ENCODE results near the gene BTBD9. TPM values are rescaled to one million over a fixed set of nuclear protein-coding genes. Genes with fewer than 3 reads are reported as not detected.

Gene BTBD9
- total RNA-seq, result 17.2 TPM

DNA sequence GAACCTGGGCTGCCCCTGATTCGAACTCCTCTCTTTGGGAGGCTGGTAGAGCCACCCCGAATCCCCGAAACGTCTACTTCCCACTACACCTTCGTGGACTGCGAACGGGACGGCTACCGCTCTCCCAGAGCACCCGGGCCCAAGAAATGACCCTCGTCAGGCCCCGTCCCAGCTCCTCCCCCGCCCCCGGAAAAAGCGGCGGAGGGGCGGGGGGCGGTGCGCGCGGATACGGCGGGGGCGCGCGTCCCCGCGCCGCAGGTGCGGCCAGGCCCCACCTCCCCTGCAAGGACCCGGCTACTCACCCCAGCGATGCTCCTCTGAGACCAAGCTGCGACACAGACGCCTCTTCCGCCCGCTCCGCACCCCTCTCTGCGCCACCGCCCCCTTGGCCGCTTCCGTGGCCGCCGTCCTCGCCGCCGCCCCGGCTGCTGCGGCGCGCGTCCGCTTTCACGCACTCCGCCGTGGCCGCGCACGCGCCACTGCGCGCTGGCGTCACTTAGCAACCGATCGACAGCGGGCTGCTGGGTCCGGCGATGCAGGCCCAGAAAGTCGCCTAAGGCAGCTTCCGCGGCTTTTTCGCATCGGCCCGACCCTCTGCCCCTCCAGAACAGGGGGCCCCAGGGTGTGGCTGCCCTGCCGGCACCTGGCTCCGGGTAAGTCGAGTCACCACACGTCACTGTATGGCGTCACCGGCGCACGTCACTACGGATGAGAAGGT, at the start of gene BTBD9:
Gene BTBD9 (minus strand): TSS at position 432 of the 718 bp plus-strand sequence.
- no peaks in the 10 kb centered on the region for H3K27me3 ChIP-seq (ENCODE audit: control insufficient read depth in 3 of 3, insufficient read depth in 3 of 3, low read length in 3 of 3)
- no peaks in the 10 kb centered on the region for H3K36me3 ChIP-seq (ENCODE audit: control insufficient read depth in 3 of 3, insufficient read depth in 3 of 3, low read length in 3 of 3)
- peak within 1 kb of the TSS; percentile 92 to 94 (median 93) for H3K9ac ChIP-seq (ENCODE audit: low read depth in 1 of 3, low read length in 3 of 3)
- H3K4me3 ChIP-seq (ENCODE audit: low read length in 3 of 3), result peak within 1 kb of the TSS; percentile 74 to 96 (median 90)
- H3K4me1 ChIP-seq (ENCODE audit: control insufficient read depth in 3 of 3, insufficient read depth in 3 of 3, low read length in 3 of 3), result peaks cover 8 to 23% (median 18%) of the 10 kb centered on the region in 3 donors
- peak within 1 kb of the TSS; percentile 87 for H3K27ac ChIP-seq (ENCODE audit: low read depth, low read length)
- no peaks in the 10 kb centered on the region for H3K9me3 ChIP-seq (ENCODE audit: control insufficient read depth in 3 of 3, low read length in 3 of 3)

DNA sequence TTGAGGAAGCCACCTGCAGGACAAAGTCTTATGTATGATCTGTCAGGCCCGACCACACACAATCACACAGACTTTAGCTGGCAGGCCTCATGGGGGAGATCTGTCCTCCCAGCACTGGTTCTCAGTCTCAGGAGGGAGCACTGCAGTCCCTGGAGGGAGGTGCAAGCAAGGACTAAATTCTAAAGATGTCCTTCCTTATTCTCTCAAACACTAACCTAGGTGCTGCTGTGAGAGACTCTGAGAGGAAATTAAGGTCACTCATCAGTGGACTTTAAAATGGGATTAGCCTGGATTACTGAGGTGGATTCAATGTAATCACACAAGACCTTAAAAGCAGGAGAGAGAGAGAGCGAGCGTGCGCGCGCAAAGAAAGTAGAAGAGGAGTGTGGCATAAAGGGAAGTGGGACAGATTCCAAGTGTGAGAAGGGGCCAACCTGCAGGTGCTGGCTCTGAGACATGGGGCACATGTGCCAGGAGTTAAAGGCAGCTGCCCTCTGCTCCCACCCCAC, 48.9 kb upstream of the BTBD9 start:
- H3K9ac ChIP-seq (ENCODE audit: low read depth in 1 of 3, low read length in 3 of 3), result no peak overlapping the region
- no peaks in the 10 kb centered on the region for H3K4me1 ChIP-seq (ENCODE audit: control insufficient read depth in 3 of 3, insufficient read depth in 3 of 3, low read length in 3 of 3)
- H3K4me3 ChIP-seq (ENCODE audit: low read length in 3 of 3), result no peak overlapping the region
- no peaks in the 10 kb centered on the region for H3K9me3 ChIP-seq (ENCODE audit: control insufficient read depth in 3 of 3, low read length in 3 of 3)
- no peaks in the 10 kb centered on the region for H3K27me3 ChIP-seq (ENCODE audit: control insufficient read depth in 3 of 3, insufficient read depth in 3 of 3, low read length in 3 of 3)
- H3K27ac ChIP-seq (ENCODE audit: low read depth, low read length), result no peak overlapping the region
- H3K36me3 ChIP-seq (ENCODE audit: control insufficient read depth in 3 of 3, insufficient read depth in 3 of 3, low read length in 3 of 3), result peaks cover 0 to 4% (median 0%) of the 10 kb centered on the region in 3 donors

GRCh38 chr6:38687549-38687948, 47.8 kb upstream of the BTBD9 start:
- H3K27ac ChIP-seq (ENCODE audit: low read depth, low read length), result no peak overlapping the region
- no peak overlapping the region for H3K4me3 ChIP-seq (ENCODE audit: low read length in 3 of 3)
- no peaks in the 10 kb centered on the region for H3K9me3 ChIP-seq (ENCODE audit: control insufficient read depth in 3 of 3, low read length in 3 of 3)
- H3K27me3 ChIP-seq (ENCODE audit: control insufficient read depth in 3 of 3, insufficient read depth in 3 of 3, low read length in 3 of 3), result no peaks in the 10 kb centered on the region
- no peak overlapping the region for H3K9ac ChIP-seq (ENCODE audit: low read depth in 1 of 3, low read length in 3 of 3)
- H3K36me3 ChIP-seq (ENCODE audit: control insufficient read depth in 3 of 3, insufficient read depth in 3 of 3, low read length in 3 of 3), result peaks cover 0 to 4% (median 0%) of the 10 kb centered on the region in 3 donors
- H3K4me1 ChIP-seq (ENCODE audit: control insufficient read depth in 3 of 3, insufficient read depth in 3 of 3, low read length in 3 of 3), result no peaks in the 10 kb centered on the region

GRCh38 chr6:38687043-38687353, 47.3 kb upstream of the BTBD9 start:
- H3K27me3 ChIP-seq (ENCODE audit: control insufficient read depth in 3 of 3, insufficient read depth in 3 of 3, low read length in 3 of 3), result no peaks in the 10 kb centered on the region
- H3K9me3 ChIP-seq (ENCODE audit: control insufficient read depth in 3 of 3, low read length in 3 of 3), result no peaks in the 10 kb centered on the region
- H3K4me1 ChIP-seq (ENCODE audit: control insufficient read depth in 3 of 3, insufficient read depth in 3 of 3, low read length in 3 of 3), result no peaks in the 10 kb centered on the region
- H3K9ac ChIP-seq (ENCODE audit: low read depth in 1 of 3, low read length in 3 of 3), result no peak overlapping the region
- no peak overlapping the region for H3K4me3 ChIP-seq (ENCODE audit: low read length in 3 of 3)
- H3K27ac ChIP-seq (ENCODE audit: low read depth, low read length), result no peak overlapping the region
- H3K36me3 ChIP-seq (ENCODE audit: control insufficient read depth in 3 of 3, insufficient read depth in 3 of 3, low read length in 3 of 3), result peaks cover 0 to 7% (median 0%) of the 10 kb centered on the region in 3 donors

- Histone ChIP-seq H3K4me1 (ENCODE audit: control insufficient read depth in 3 of 3, insufficient read depth in 3 of 3, low read length in 3 of 3) (no peaks in the 10 kb centered on the region), H3K27me3 (ENCODE audit: control insufficient read depth in 3 of 3, insufficient read depth in 3 of 3, low read length in 3 of 3) (no peaks in the 10 kb centered on the region), H3K4me3 (ENCODE audit: low read length in 3 of 3) (no peak overlapping the region), H3K36me3 (ENCODE audit: control insufficient read depth in 3 of 3, insufficient read depth in 3 of 3, low read length in 3 of 3) (peaks cover 0 to 12% (median 0%) of the 10 kb centered on the region in 3 donors), H3K9ac (ENCODE audit: low read depth in 1 of 3, low read length in 3 of 3) (no peak overlapping the region), H3K9me3 (ENCODE audit: control insufficient read depth in 3 of 3, low read length in 3 of 3) (no peaks in the 10 kb centered on the region), H3K27ac (ENCODE audit: low read depth, low read length) (no peak overlapping the region)
Measured at GRCh38 chr6:38686270-38687042, 46.7 kb upstream of the BTBD9 start.

GRCh38 chr6:38684904-38685303, 45.2 kb upstream of the BTBD9 start:
- no peaks in the 10 kb centered on the region for H3K27me3 ChIP-seq (ENCODE audit: control insufficient read depth in 3 of 3, insufficient read depth in 3 of 3, low read length in 3 of 3)
- no peaks in the 10 kb centered on the region for H3K4me1 ChIP-seq (ENCODE audit: control insufficient read depth in 3 of 3, insufficient read depth in 3 of 3, low read length in 3 of 3)
- H3K9me3 ChIP-seq (ENCODE audit: control insufficient read depth in 3 of 3, low read length in 3 of 3), result no peaks in the 10 kb centered on the region
- H3K36me3 ChIP-seq (ENCODE audit: control insufficient read depth in 3 of 3, insufficient read depth in 3 of 3, low read length in 3 of 3), result peaks cover 0 to 16% (median 0%) of the 10 kb centered on the region in 3 donors
- no peak overlapping the region for H3K9ac ChIP-seq (ENCODE audit: low read depth in 1 of 3, low read length in 3 of 3)
- no peak overlapping the region for H3K4me3 ChIP-seq (ENCODE audit: low read length in 3 of 3)
- H3K27ac ChIP-seq (ENCODE audit: low read depth, low read length), result no peak overlapping the region

GRCh38 chr6:38684237-38684636, 44.5 kb upstream of the BTBD9 start:
- Histone ChIP-seq H3K4me1 (ENCODE audit: control insufficient read depth in 3 of 3, insufficient read depth in 3 of 3, low read length in 3 of 3) (no peaks in the 10 kb centered on the region), H3K9me3 (ENCODE audit: control insufficient read depth in 3 of 3, low read length in 3 of 3) (no peaks in the 10 kb centered on the region), H3K4me3 (ENCODE audit: low read length in 3 of 3) (no peak overlapping the region), H3K27ac (ENCODE audit: low read depth, low read length) (no peak overlapping the region), H3K27me3 (ENCODE audit: control insufficient read depth in 3 of 3, insufficient read depth in 3 of 3, low read length in 3 of 3) (no peaks in the 10 kb centered on the region), H3K9ac (ENCODE audit: low read depth in 1 of 3, low read length in 3 of 3) (no peak overlapping the region), H3K36me3 (ENCODE audit: control insufficient read depth in 3 of 3, insufficient read depth in 3 of 3, low read length in 3 of 3) (peaks cover 0 to 18% (median 0%) of the 10 kb centered on the region in 3 donors)

DNA sequence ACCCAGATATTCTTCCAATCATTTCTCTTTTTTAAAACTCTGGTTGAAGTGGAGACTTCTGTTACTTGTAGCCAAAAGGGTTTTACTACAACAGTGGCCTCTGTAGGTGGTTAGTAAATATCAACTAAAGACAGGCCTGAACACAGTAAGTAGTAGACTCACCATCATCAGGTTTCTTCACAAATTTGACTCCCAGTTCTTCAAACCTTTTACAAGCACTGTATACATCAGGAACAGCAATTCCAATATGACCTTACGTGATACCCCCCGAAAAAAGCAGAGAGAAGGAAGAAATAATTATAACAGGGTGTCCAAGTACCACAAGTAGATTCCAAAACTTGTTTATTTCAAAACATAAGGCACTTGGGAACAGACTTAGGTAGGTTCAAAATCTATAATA, 42.1 kb upstream of the BTBD9 start:
- H3K4me3 ChIP-seq (ENCODE audit: low read length in 3 of 3), result no peak overlapping the region
- H3K36me3 ChIP-seq (ENCODE audit: control insufficient read depth in 3 of 3, insufficient read depth in 3 of 3, low read length in 3 of 3), result peaks cover 2 to 24% (median 6%) of the 10 kb centered on the region in 3 donors
- no peak overlapping the region for H3K9ac ChIP-seq (ENCODE audit: low read depth in 1 of 3, low read length in 3 of 3)
- H3K4me1 ChIP-seq (ENCODE audit: control insufficient read depth in 3 of 3, insufficient read depth in 3 of 3, low read length in 3 of 3), result no peaks in the 10 kb centered on the region
- no peak overlapping the region for H3K27ac ChIP-seq (ENCODE audit: low read depth, low read length)
- no peaks in the 10 kb centered on the region for H3K9me3 ChIP-seq (ENCODE audit: control insufficient read depth in 3 of 3, low read length in 3 of 3)
- no peaks in the 10 kb centered on the region for H3K27me3 ChIP-seq (ENCODE audit: control insufficient read depth in 3 of 3, insufficient read depth in 3 of 3, low read length in 3 of 3)

DNA sequence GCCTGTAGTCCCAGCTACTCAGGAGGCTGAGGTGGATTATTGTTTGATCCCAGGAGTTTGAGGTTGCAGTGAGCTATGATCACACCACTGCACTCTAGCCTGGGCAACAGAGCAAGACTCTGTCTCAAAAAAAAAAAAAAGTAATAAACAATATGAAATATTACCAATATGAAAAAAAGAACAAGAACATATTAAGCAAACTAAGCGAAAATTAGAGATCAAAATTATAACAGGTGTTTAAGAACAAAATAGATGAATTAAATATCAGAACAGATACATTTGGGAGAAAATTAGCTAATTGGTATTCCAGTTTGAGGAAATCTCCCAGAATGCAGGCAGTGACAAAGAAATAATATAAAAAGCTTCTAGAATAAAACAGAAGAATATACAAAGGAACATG, 39.9 kb upstream of the BTBD9 start:
- no peak overlapping the region for H3K27ac ChIP-seq (ENCODE audit: low read depth, low read length)
- no peaks in the 10 kb centered on the region for H3K9me3 ChIP-seq (ENCODE audit: control insufficient read depth in 3 of 3, low read length in 3 of 3)
- no peak overlapping the region for H3K9ac ChIP-seq (ENCODE audit: low read depth in 1 of 3, low read length in 3 of 3)
- H3K4me3 ChIP-seq (ENCODE audit: low read length in 3 of 3), result no peak overlapping the region
- H3K36me3 ChIP-seq (ENCODE audit: control insufficient read depth in 3 of 3, insufficient read depth in 3 of 3, low read length in 3 of 3), result peaks cover 5 to 25% (median 15%) of the 10 kb centered on the region in 3 donors
- no peaks in the 10 kb centered on the region for H3K4me1 ChIP-seq (ENCODE audit: control insufficient read depth in 3 of 3, insufficient read depth in 3 of 3, low read length in 3 of 3)
- H3K27me3 ChIP-seq (ENCODE audit: control insufficient read depth in 3 of 3, insufficient read depth in 3 of 3, low read length in 3 of 3), result no peaks in the 10 kb centered on the region

DNA sequence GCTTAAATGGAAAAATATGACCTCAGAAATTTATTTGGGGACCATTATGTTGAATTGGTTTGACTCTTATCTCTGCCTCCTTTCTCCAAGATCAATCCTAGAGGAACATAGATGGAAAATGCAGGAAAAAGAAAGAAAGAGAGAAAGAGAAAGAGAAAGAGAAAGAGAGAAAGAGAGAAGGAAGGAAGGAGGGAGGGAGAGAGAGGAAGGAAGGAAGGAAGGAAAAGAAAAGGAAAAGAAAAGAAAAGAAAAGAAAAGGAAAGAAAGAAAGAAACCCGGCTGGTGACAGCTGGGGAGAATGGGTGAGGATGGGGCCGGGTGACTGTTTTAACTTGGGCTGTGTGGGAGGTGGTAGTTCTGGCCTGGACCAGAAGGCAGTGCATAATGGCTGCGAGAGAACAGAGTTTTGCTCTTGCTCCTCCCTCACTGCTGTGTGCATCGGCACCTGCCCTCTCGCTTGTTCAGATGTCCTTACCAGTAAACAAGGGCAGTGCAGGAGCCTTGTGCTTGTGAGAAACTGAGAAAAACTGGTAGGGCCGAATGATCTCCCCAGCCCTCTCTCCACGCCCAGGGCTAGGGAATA, 38.5 kb upstream of the BTBD9 start:
- Histone ChIP-seq H3K4me1 (ENCODE audit: control insufficient read depth in 3 of 3, insufficient read depth in 3 of 3, low read length in 3 of 3) (peaks cover 0 to 2% (median 0%) of the 10 kb centered on the region in 3 donors), H3K27me3 (ENCODE audit: control insufficient read depth in 3 of 3, insufficient read depth in 3 of 3, low read length in 3 of 3) (no peaks in the 10 kb centered on the region), H3K4me3 (ENCODE audit: low read length in 3 of 3) (no peak overlapping the region), H3K36me3 (ENCODE audit: control insufficient read depth in 3 of 3, insufficient read depth in 3 of 3, low read length in 3 of 3) (peaks cover 5 to 25% (median 15%) of the 10 kb centered on the region in 3 donors), H3K9ac (ENCODE audit: low read depth in 1 of 3, low read length in 3 of 3) (no peak overlapping the region), H3K9me3 (ENCODE audit: control insufficient read depth in 3 of 3, low read length in 3 of 3) (no peaks in the 10 kb centered on the region), H3K27ac (ENCODE audit: low read depth, low read length) (no peak overlapping the region)

All from skeletal muscle tissue (tissue), 4 donors.